GM21447 (cell line): Measurements from ENCODE around the gene SFMBT1.

Source experiments
- ATAC-seq: cut with Tn5 transposase; IDR thresholded peaks from one replicate; pipeline ENCODE4 v1.9.1; 2021; ENCODE audit not compliant: unreplicated experiment

Gene SFMBT1

GRCh38 chr3:53003320-53003719 is 42.6 kb downstream of the SFMBT1 start:
- ATAC-seq, result no peak

- no peak for ATAC-seq
Measured at GRCh38 chr3:52998771-52999513, 46.9 kb downstream of the SFMBT1 start.

GRCh38 chr3:52990637-52991036 is 55.2 kb downstream of the SFMBT1 start:
- no peak for ATAC-seq

- no peak for ATAC-seq
Measured at GRCh38 chr3:52986938-52987337, 58.9 kb downstream of the SFMBT1 start.

- no peak for ATAC-seq
Measured at GRCh38 chr3:52986049-52986448, 59.8 kb downstream of the SFMBT1 start.

- ATAC-seq, result peak; percentile 32
Measured at GRCh38 chr3:52983828-52984227, 62.0 kb downstream of the SFMBT1 start.

GRCh38 chr3:52983336-52983807 is 62.5 kb downstream of the SFMBT1 start:
- ATAC-seq, result peak; percentile 85

- ATAC-seq, result peak; percentile 41
Measured at GRCh38 chr3:52982839-52983238, 63.0 kb downstream of the SFMBT1 start.

GRCh38 chr3:52979190-52979983 is 66.5 kb downstream of the SFMBT1 start:
- ATAC-seq, result no peak

- no peak for ATAC-seq
Measured at GRCh38 chr3:52978109-52978754, 67.6 kb downstream of the SFMBT1 start.

- no peak for ATAC-seq
Measured at GRCh38 chr3:52973806-52974205, 72.1 kb downstream of the SFMBT1 start.

- no peak for ATAC-seq
Measured at GRCh38 chr3:52971895-52972294, 74.0 kb downstream of the SFMBT1 start.

GRCh38 chr3:52967398-52967797 is 78.5 kb downstream of the SFMBT1 start:
- ATAC-seq, result no peak

- no peak for ATAC-seq
Measured at GRCh38 chr3:52962160-52962559, 83.7 kb downstream of the SFMBT1 start.

- ATAC-seq, result no peak
Measured at GRCh38 chr3:52959773-52960172, 86.1 kb downstream of the SFMBT1 start.

- no peak for ATAC-seq
Measured at GRCh38 chr3:52939600-52939999, 106.3 kb downstream of the SFMBT1 start.

- peak; percentile 73 for ATAC-seq
Measured at GRCh38 chr3:52934630-52935530, 111.0 kb downstream of the SFMBT1 start.

GRCh38 chr3:52931889-52932288 is 114.0 kb downstream of the SFMBT1 start:
- no peak for ATAC-seq

- ATAC-seq, result no peak
Measured at GRCh38 chr3:52931328-52931727, 114.5 kb downstream of the SFMBT1 start.

- ATAC-seq, result no peak
Measured at GRCh38 chr3:52930748-52931147, 115.1 kb downstream of the SFMBT1 start.

GRCh38 chr3:52926554-52926953 is 119.3 kb downstream of the SFMBT1 start:
- ATAC-seq, result no peak
